ENCODE results near the gene ALDH3B1. TPM values are rescaled to one million over a fixed set of nuclear protein-coding genes. Genes with fewer than 3 reads are reported as not detected.

ALDH3B1 gene
- total RNA-seq, 1 experiment from 2014 or later: 104 TPM

- Histone ChIP-seq H3K9me2 (ENCODE audit: insufficient read depth) (no peaks in the 10 kb centered on the region), H3K4me3 (peak overlapping the region; percentile 65), H3K4me1 (replicated peaks; ENCODE audit: insufficient read depth) (peaks cover 36% of the 10 kb centered on the region), H3K27me3 (ENCODE audit: insufficient read depth, low read depth) (no peaks in the 10 kb centered on the region), H3K36me3 (ENCODE audit: low read depth) (no peaks in the 10 kb centered on the region), H3K4me2 (peak overlapping the region; percentile 91), H2AFZ (peak overlapping the region; percentile 78), H4K20me1 (ENCODE audit: insufficient read depth) (no peaks in the 10 kb centered on the region), H3K27ac (peak overlapping the region; percentile 65), H3F3A (ENCODE audit: insufficient read depth, low read depth) (peaks cover 60% of the 10 kb centered on the region), H3K9me3 (ENCODE audit: insufficient read depth, low read depth) (no peaks in the 10 kb centered on the region), H3K79me2 (ENCODE audit: low read depth) (peaks cover 30% of the 10 kb centered on the region)
- BruUV-seq (replicated peaks): no TSS peak
- no peak for TF ChIP-seq EZH2 (IDR thresholded peaks at IDR 0.05; ENCODE audit: low read depth)
- no peak for TF ChIP-seq CTCF (conservative IDR thresholded peaks at IDR 0.05)
- ChIA-PET CTCF (interaction anchor here (0.7 kb wide), 1 partner anchor 26 kb away, joined by 22 read pairs; no protein-coding TSS in a partner anchor), POLR2A (ENCODE audit: unreplicated experiment) (interaction anchor here (0.6 to 1.1 kb wide), 4 partner anchors 26 to 232 kb away, joined by 3 to 8 read pairs (median 4); partner anchors contain the start of genes ALDH3B1 and C11orf24)
- intact Hi-C loops (cut with micrococcal nuclease; ENCODE audit: unreplicated experiment): loop anchor here (1.0 to 5.0 kb wide), 3 partner anchors 30 to 107 kb away; partner anchors contain the start of genes ALDH3B1 and CHKA
- peak; percentile 70 to 73 for DNase-seq
These were observed 30.2 kb downstream of the ALDH3B1 start for GRCh38 chr11:68040101-68040956.

- no peak for DNase-seq
- Histone ChIP-seq H3K27me3 (ENCODE audit: insufficient read depth, low read depth) (no peaks in the 10 kb centered on the region), H3K27ac (peak overlapping the region; percentile 65), H3K4me3 (peak overlapping the region; percentile 65; the same call in 1 of the 2 replicates), H3K4me2 (peak overlapping the region; percentile 91), H3K9me3 (ENCODE audit: insufficient read depth, low read depth) (no peaks in the 10 kb centered on the region), H2AFZ (peak overlapping the region; percentile 78; the same call in 1 of the 2 replicates), H3K36me3 (ENCODE audit: low read depth) (no peaks in the 10 kb centered on the region), H3K9me2 (ENCODE audit: insufficient read depth) (no peaks in the 10 kb centered on the region), H4K20me1 (ENCODE audit: insufficient read depth) (no peaks in the 10 kb centered on the region), H3K79me2 (ENCODE audit: low read depth) (peaks cover 30% of the 10 kb centered on the region), H3F3A (ENCODE audit: insufficient read depth, low read depth) (peaks cover 58% of the 10 kb centered on the region; the same call in 1 of the 2 replicates), H3K4me1 (replicated peaks; ENCODE audit: insufficient read depth) (peaks cover 36% of the 10 kb centered on the region)
- TF ChIP-seq CTCF (conservative IDR thresholded peaks at IDR 0.05) (no peak), EZH2 (IDR thresholded peaks at IDR 0.05; ENCODE audit: low read depth) (no peak)
- BruUV-seq (replicated peaks): no TSS peak
- intact Hi-C loops (cut with micrococcal nuclease; ENCODE audit: unreplicated experiment): loop anchor here (1.0 to 5.0 kb wide), 3 partner anchors 31 to 106 kb away; partner anchors contain the start of genes ALDH3B1 and CHKA
- CTCF ChIA-PET: interaction anchor here (0.9 kb wide), 1 partner anchor 28 kb away, joined by 3 read pairs; no protein-coding TSS in a partner anchor
- POLR2A ChIA-PET (ENCODE audit: unreplicated experiment): interaction anchor here (0.6 to 1.0 kb wide), 3 partner anchors 26 to 231 kb away, joined by 3 to 4 read pairs (median 3); partner anchors contain the start of genes ALDH3B1 and C11orf24
These were observed 30.9 kb downstream of the ALDH3B1 start for GRCh38 chr11:68040957-68041591.

GRCh38 chr11:68041617-68042218 is 31.6 kb downstream of the ALDH3B1 start:
- CTCF ChIA-PET: interaction anchor here (0.9 kb wide), 1 partner anchor 29 kb away, joined by 3 read pairs; no protein-coding TSS in a partner anchor
- intact Hi-C loops (cut with micrococcal nuclease; ENCODE audit: unreplicated experiment): loop anchor here (5.0 kb wide), 2 partner anchors 81 to 106 kb away; partner anchors contain the start of gene CHKA

More at GRCh38 chr11:68041617-68042218, 31.6 kb downstream of the ALDH3B1 start:
- peaks cover 30% of the 10 kb centered on the region for H3K79me2 ChIP-seq (ENCODE audit: low read depth)
- POLR2A ChIA-PET (ENCODE audit: unreplicated experiment): interaction anchor here (0.6 to 1.0 kb wide), 2 partner anchors 20 to 32 kb away, joined by 3 to 25 read pairs; partner anchors contain the start of gene ALDH3B1
- no peak for DNase-seq
- H3K36me3 ChIP-seq (ENCODE audit: low read depth): no peaks in the 10 kb centered on the region
- H3K9me2 ChIP-seq (ENCODE audit: insufficient read depth): no peaks in the 10 kb centered on the region
- no peaks in the 10 kb centered on the region for H4K20me1 ChIP-seq (ENCODE audit: insufficient read depth)
- no TSS peak for BruUV-seq (replicated peaks)
- H3K27me3 ChIP-seq (ENCODE audit: insufficient read depth, low read depth): no peaks in the 10 kb centered on the region
- H3K27ac ChIP-seq: no peak overlapping the region
- no peak overlapping the region; the same call in 1 of the 2 replicates for H3K4me2 ChIP-seq
- no peak overlapping the region for H2AFZ ChIP-seq
- peaks cover 36% of the 10 kb centered on the region for H3K4me1 ChIP-seq (replicated peaks; ENCODE audit: insufficient read depth)
- TF ChIP-seq EZH2 (IDR thresholded peaks at IDR 0.05; ENCODE audit: low read depth) (no peak), CTCF (conservative IDR thresholded peaks at IDR 0.05) (no peak)
- no peak overlapping the region for H3K4me3 ChIP-seq
- peaks cover 53% of the 10 kb centered on the region; the same call in 1 of the 2 replicates for H3F3A ChIP-seq (ENCODE audit: insufficient read depth, low read depth)
- no peaks in the 10 kb centered on the region for H3K9me3 ChIP-seq (ENCODE audit: insufficient read depth, low read depth)
